Thoracic aorta (tissue), 2 donors: Measurements from ENCODE around the gene WFDC10B. TPM values are rescaled to one million over a fixed set of nuclear protein-coding genes. Genes with fewer than 3 reads are reported as not detected.

ENCODE experiments used
- ATAC-seq: fragments of 150-250 bp; one replicate; pipeline ENCODE4 v1.8.0; 2017; ENCODE audit warnings: low read depth; ENCODE audit not compliant: insufficient number of reproducible peaks, low FRiP score
- DNase-seq: peaks from one replicate; pipeline ENCODE4 v3.0.0-alpha.2; 2020; ENCODE audit warnings: low spot score
- H3K27ac ChIP-seq, 2 donors: fragments of 200-600 bp; sonication (generic); 1 replicate in 1 of 2; 2 replicates in 1 of 2; pipeline ENCODE4 v1.5.1; 2016; ENCODE audit warnings: mild to moderate bottlenecking in 2 of 2, moderate library complexity in 2 of 2
- H3K27me3 ChIP-seq: fragments of 200-600 bp; sonication (generic); replicated peaks from 2 replicates; pipeline ENCODE4 v1.6.0; 2016; ENCODE audit warnings: mild to moderate bottlenecking; ENCODE audit not compliant: insufficient read depth
- H3K36me3 ChIP-seq: fragments of 200-600 bp; sonication (generic); one replicate; pipeline ENCODE4 v1.5.1; 2016
- H3K4me1 ChIP-seq, 2 donors: fragments of 200-600 bp; sonication (generic); 1 replicate in 1 of 2; 2 replicates in 1 of 2; pipeline versions ENCODE4 v1.5.1 to v1.6.0; 2016; ENCODE audit warnings: low read depth in 2 of 2, mild to moderate bottlenecking in 1 of 2; ENCODE audit not compliant: control insufficient read depth in 1 of 2
- H3K4me3 ChIP-seq: fragments of 200-600 bp; sonication (generic); 2 replicates; pipeline ENCODE4 v1.5.1; 2016; ENCODE audit warnings: mild to moderate bottlenecking
- H3K9me3 ChIP-seq: fragments of 200-600 bp; sonication (generic); 2 replicates; pipeline ENCODE4 v1.5.1; 2016
- total RNA-seq, 2 donors: library from RNA; depleted of rRNA; stranded (reverse); fragments of >200 nt; gene quantifications; one replicate each; pipeline versions ENCODE4 v1.1.0 to v1.2.3, GENCODE V29; 2016
- TF ChIP-seq, protein P1 (sequence below): fragments of 200-600 bp; sonication (generic); IDR thresholded peaks from one replicate; pipeline ENCODE4 v1.5.1; 2019; ENCODE audit warnings: antibody characterized with exemption

Gene WFDC10B
- total RNA-seq: not detected

DNA sequence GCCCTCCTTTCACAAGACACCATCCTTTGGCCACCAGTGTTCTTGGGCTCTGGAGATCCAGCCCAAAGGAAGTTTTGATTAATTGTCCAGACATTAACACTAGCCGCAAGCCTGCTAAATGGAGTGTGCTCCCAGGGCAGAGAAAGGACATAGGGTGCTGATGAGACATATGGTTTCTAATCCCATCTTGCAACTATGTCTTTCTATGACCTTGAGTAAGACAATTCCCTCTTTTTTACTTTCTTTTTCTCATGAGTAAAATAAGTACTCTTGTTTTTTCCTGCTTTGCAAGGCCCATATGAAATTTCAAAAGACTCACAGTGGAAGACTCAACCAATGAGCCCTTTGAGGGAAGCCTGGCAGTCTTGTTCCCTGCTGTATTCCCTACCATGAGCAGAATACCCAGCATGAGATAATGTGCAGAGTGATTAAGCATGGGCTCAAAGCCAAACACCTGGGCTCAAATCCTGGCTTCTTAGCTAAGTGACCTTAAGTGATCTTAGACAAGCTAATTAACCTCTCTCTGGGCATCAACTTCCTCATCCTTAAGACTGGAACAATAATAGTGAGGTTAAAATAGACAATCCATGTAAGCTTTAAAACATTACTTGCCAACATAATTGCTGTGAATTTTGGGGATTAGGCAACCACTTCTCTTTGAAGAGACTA, at the start of gene WFDC10B:
Gene WFDC10B (minus strand): TSS at position 51 of the 669 bp plus-strand sequence. CDS start 19,027 bp downstream, outside the sequence.
- H3K27me3 ChIP-seq: no peaks in the 10 kb centered on the region
- ATAC-seq (no peak), DNase-seq (no peak)
- H3K9me3 ChIP-seq: no peaks in the 10 kb centered on the region
- TF ChIP-seq, protein P1, sequence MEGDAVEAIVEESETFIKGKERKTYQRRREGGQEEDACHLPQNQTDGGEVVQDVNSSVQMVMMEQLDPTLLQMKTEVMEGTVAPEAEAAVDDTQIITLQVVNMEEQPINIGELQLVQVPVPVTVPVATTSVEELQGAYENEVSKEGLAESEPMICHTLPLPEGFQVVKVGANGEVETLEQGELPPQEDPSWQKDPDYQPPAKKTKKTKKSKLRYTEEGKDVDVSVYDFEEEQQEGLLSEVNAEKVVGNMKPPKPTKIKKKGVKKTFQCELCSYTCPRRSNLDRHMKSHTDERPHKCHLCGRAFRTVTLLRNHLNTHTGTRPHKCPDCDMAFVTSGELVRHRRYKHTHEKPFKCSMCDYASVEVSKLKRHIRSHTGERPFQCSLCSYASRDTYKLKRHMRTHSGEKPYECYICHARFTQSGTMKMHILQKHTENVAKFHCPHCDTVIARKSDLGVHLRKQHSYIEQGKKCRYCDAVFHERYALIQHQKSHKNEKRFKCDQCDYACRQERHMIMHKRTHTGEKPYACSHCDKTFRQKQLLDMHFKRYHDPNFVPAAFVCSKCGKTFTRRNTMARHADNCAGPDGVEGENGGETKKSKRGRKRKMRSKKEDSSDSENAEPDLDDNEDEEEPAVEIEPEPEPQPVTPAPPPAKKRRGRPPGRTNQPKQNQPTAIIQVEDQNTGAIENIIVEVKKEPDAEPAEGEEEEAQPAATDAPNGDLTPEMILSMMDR: no peak
- no peak within 1 kb of the TSS for H3K4me3 ChIP-seq
- H3K36me3 ChIP-seq: no peaks in the 10 kb centered on the region
- no peak within 1 kb of the TSS for H3K27ac ChIP-seq
- no peaks in the 10 kb centered on the region for H3K4me1 ChIP-seq

DNA sequence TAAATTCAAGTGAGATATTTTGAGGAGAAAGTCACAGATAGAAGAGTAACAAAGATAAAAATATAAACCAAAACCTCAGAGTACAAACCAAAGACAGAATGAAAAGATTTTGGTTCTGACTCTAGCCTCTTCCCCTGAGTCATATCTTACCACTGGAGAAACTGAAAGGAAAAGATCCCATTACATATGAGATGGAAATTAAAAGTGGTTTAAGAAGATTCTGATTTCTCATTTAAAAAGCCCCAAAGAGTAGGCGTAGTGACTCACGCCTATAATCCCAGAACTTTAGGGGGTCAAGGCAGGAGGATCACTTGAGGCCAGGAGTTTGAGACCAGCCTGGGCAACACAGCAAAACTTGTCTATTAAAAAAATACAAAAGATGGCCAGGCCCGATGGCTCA, 47.9 kb upstream of the WFDC10B start:
- ATAC-seq (no peak), DNase-seq (no peak)
- Histone ChIP-seq H3K9me3 (no peaks in the 10 kb centered on the region), H3K4me1 (no peaks in the 10 kb centered on the region), H3K4me3 (no peak overlapping the region), H3K27ac (no peak overlapping the region), H3K36me3 (no peaks in the 10 kb centered on the region), H3K27me3 (no peaks in the 10 kb centered on the region)
- TF ChIP-seq, protein P1: no peak

DNA sequence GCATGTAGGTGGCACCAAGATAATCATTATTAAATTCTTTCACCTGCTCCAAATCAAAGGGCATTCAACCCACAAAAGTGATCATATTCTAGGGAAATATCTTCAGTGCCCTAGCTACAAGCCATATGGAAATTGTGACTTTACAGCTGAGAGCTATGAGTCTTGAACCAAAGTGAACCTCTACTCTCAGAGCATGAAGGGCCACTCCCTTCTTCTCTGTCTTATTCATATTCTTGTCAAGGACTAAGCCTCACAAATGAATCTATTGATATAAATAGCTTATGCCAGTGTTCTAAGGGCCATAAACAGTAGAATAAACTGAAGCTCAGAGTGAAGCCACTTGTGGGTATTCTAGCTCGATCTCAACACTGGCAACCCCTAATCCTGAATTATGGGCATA, 46.9 kb upstream of the WFDC10B start:
- no peak overlapping the region for H3K27ac ChIP-seq

DNA sequence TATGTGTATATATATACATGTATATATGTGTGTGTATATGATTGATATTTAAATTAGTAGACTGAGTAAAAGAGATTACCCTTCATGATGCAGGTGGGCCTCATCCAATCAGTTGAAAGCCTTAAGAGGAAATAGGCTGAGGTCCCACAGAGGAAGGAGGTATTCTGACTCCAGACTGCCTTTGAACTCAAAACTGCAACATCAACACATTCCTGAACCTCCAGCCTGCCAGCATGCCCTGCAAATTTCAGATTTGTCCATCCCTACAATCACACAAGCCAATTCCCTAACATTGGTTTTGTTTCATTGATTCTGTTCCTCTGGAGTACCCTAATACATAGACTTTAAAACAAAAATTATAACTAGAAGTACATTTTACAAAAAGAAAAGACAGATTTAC, 40.2 kb upstream of the WFDC10B start:
- ATAC-seq: no peak
- no peak for DNase-seq

More for the DNA sequence above, 46.9 kb upstream of the WFDC10B start:
- ATAC-seq: no peak
- no peaks in the 10 kb centered on the region for H3K4me1 ChIP-seq
- DNase-seq: no peak
- TF ChIP-seq, protein P1: no peak
- no peaks in the 10 kb centered on the region for H3K9me3 ChIP-seq
- H3K36me3 ChIP-seq: no peaks in the 10 kb centered on the region
- no peaks in the 10 kb centered on the region for H3K27me3 ChIP-seq
- no peak overlapping the region for H3K4me3 ChIP-seq

DNA sequence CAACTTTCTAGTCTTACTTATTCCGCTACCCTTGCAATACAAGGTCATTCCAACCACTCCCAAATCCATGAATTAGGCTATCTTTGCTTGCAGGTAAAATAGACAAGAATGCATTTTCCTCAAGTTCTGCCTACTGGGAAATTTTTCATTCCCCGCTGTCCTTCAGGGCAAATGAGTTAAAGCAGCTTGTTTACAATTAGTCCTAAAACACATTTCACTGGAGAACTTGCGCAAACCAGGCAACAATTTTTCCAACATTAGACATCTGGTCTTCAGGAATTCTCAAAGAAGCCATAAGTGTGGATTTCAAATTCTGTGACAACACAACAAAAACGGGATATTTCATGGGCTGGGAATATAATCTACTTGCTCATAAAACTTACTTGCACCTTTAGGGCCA, 37.8 kb upstream of the WFDC10B start:
- Histone ChIP-seq H3K27ac (no peak overlapping the region), H3K4me1 (no peaks in the 10 kb centered on the region), H3K27me3 (no peaks in the 10 kb centered on the region), H3K36me3 (no peaks in the 10 kb centered on the region), H3K4me3 (no peak overlapping the region), H3K9me3 (no peaks in the 10 kb centered on the region)
- ATAC-seq (no peak), DNase-seq (no peak)
- TF ChIP-seq, protein P1: no peak

More for the DNA sequence above, 40.2 kb upstream of the WFDC10B start:
- no peaks in the 10 kb centered on the region for H3K36me3 ChIP-seq
- H3K27me3 ChIP-seq: no peaks in the 10 kb centered on the region
- H3K4me3 ChIP-seq: no peak overlapping the region
- no peak overlapping the region for H3K27ac ChIP-seq
- H3K9me3 ChIP-seq: no peaks in the 10 kb centered on the region
- TF ChIP-seq, protein P1: no peak
- H3K4me1 ChIP-seq: no peaks in the 10 kb centered on the region
